Measurements from ENCODE around the gene PKDCC. TPM values are rescaled to one million over a fixed set of nuclear protein-coding genes. Genes with fewer than 3 reads are reported as not detected.

PKDCC gene
- total and polyA plus RNA-seq, 2 donors (not counting 1 experiment from before 2014, with no cell fraction given): 0.20 to 0.82 TPM

GRCh38 chr2:42057159-42057901 is 9.5 kb downstream of the PKDCC start:
- no peaks in the 10 kb centered on the region for H3K9me3 Mint-ChIP-seq (ENCODE audit: insufficient read depth)
- no peaks in the 10 kb centered on the region for H3K36me3 ChIP-seq (replicated peaks in 1 of 2; ENCODE audit: control extremely low read depth in 1 of 2, control insufficient read depth in 1 of 2, extremely low read depth in 1 of 2, insufficient read depth in 2 of 2, low read length in 1 of 2)
- H3K4me1 Mint-ChIP-seq: no peaks in the 10 kb centered on the region
- DNase-seq: no peak
- ATAC-seq (ENCODE audit: low read depth): no peak
- no peaks in the 10 kb centered on the region for H3K9me3 ChIP-seq (ENCODE audit: control extremely low read depth in 1 of 3, control insufficient read depth in 2 of 3, insufficient read depth in 1 of 3, low read length in 2 of 3)
- H3K27me3 Mint-ChIP-seq: peaks cover 14% of the 10 kb centered on the region
- intact Hi-C loops (cut with micrococcal nuclease): no loop called here
- H3K79me2 ChIP-seq (ENCODE audit: control insufficient read depth, insufficient read depth, low read length): no peaks in the 10 kb centered on the region
- 91% methylated on average over 6 of the region's 8 CpGs for WGBS (ENCODE audit: insufficient coverage)
- POLR2A ChIA-PET: no interaction called here
- no peak overlapping the region for H3K27ac ChIP-seq (ENCODE audit: low read length in 2 of 2)
- no peak overlapping the region for H3K9ac ChIP-seq (ENCODE audit: low read length)
- CTCF ChIA-PET: no interaction called here
- H3K4me1 ChIP-seq (ENCODE audit: control insufficient read depth in 2 of 2, insufficient read depth in 2 of 2, low read length in 2 of 2): no peaks in the 10 kb centered on the region
- no peaks in the 10 kb centered on the region for H4K20me1 ChIP-seq (ENCODE audit: control insufficient read depth, insufficient read depth, low read length, poor library complexity, severe bottlenecking)
- H3K27me3 ChIP-seq (replicated peaks in 1 of 4; ENCODE audit: control extremely low read depth in 1 of 4, control insufficient read depth in 3 of 4, insufficient read depth in 4 of 4, low read length in 3 of 4): peaks cover 0 to 3% (median 0%) of the 10 kb centered on the region in 4 experiments
- H3K4me2 ChIP-seq (replicated peaks; ENCODE audit: low read depth, low read length, poor library complexity, severe bottlenecking): no peak overlapping the region
- H3K4me3 ChIP-seq (ENCODE audit: control extremely low read depth in 1 of 5, extremely low read depth in 1 of 5, insufficient read depth in 1 of 5, low read depth in 2 of 5, low read length in 4 of 5): no peak overlapping the region
- TF ChIP-seq CTCF (IDR thresholded peaks at IDR 0.05) (no peak), EZH2 (IDR thresholded peaks at IDR 0.05; ENCODE audit: borderline replicate concordance, insufficient read depth, low read depth, low read length, poor library complexity, severe bottlenecking) (no peak)
- no peak overlapping the region for H2AFZ ChIP-seq (ENCODE audit: insufficient read depth, low read depth, low read length, poor library complexity, severe bottlenecking)
- H3K27ac Mint-ChIP-seq: no peak overlapping the region
- H3K4me3 Mint-ChIP-seq: no peak overlapping the region

- Mint-ChIP-seq H3K9me3 (ENCODE audit: insufficient read depth) (no peaks in the 10 kb centered on the region), H3K4me1 (no peaks in the 10 kb centered on the region), H3K27me3 (peaks cover 10% of the 10 kb centered on the region), H3K27ac (no peak overlapping the region), H3K4me3 (no peak overlapping the region)
- no peak for DNase-seq
- ChIA-PET CTCF (no interaction called here), POLR2A (no interaction called here)
- no peak for TF ChIP-seq EZH2 (IDR thresholded peaks at IDR 0.05; ENCODE audit: borderline replicate concordance, insufficient read depth, low read depth, low read length, poor library complexity, severe bottlenecking)
- no peak for TF ChIP-seq CTCF (IDR thresholded peaks at IDR 0.05)
- Histone ChIP-seq H4K20me1 (ENCODE audit: control insufficient read depth, insufficient read depth, low read length, poor library complexity, severe bottlenecking) (no peaks in the 10 kb centered on the region), H3K36me3 (replicated peaks in 1 of 2; ENCODE audit: control extremely low read depth in 1 of 2, control insufficient read depth in 1 of 2, extremely low read depth in 1 of 2, insufficient read depth in 2 of 2, low read length in 1 of 2) (no peaks in the 10 kb centered on the region), H3K4me1 (ENCODE audit: control insufficient read depth in 2 of 2, insufficient read depth in 2 of 2, low read length in 2 of 2) (no peaks in the 10 kb centered on the region), H3K9me3 (ENCODE audit: control extremely low read depth in 1 of 3, control insufficient read depth in 2 of 3, insufficient read depth in 1 of 3, low read length in 2 of 3) (no peaks in the 10 kb centered on the region), H3K4me3 (ENCODE audit: control extremely low read depth in 1 of 5, extremely low read depth in 1 of 5, insufficient read depth in 1 of 5, low read depth in 2 of 5, low read length in 4 of 5) (no peak overlapping the region), H3K79me2 (ENCODE audit: control insufficient read depth, insufficient read depth, low read length) (no peaks in the 10 kb centered on the region), H3K9ac (ENCODE audit: low read length) (no peak overlapping the region), H3K27me3 (replicated peaks in 1 of 4; ENCODE audit: control extremely low read depth in 1 of 4, control insufficient read depth in 3 of 4, insufficient read depth in 4 of 4, low read length in 3 of 4) (peaks cover 0 to 3% (median 0%) of the 10 kb centered on the region in 4 experiments), H3K27ac (ENCODE audit: low read length in 2 of 2) (no peak overlapping the region), H3K4me2 (replicated peaks; ENCODE audit: low read depth, low read length, poor library complexity, severe bottlenecking) (no peak overlapping the region), H2AFZ (ENCODE audit: insufficient read depth, low read depth, low read length, poor library complexity, severe bottlenecking) (no peak overlapping the region)
- ATAC-seq (ENCODE audit: low read depth): no peak
- intact Hi-C loops (cut with micrococcal nuclease): no loop called here
- 98% methylated on average over 7 of the region's 10 CpGs for WGBS (ENCODE audit: insufficient coverage)
These were observed 10.2 kb downstream of the PKDCC start for GRCh38 chr2:42057902-42058450.
